Measurements from ENCODE around the gene KCNH1.

GRCh38 chr1:211113566-211113965 is 20.4 kb downstream of the KCNH1 start:
- TF ChIP-seq CTCF (IDR thresholded peaks at IDR 0.05) (no peak), POLR2A (IDR thresholded peaks at IDR 0.05) (no peak), POLR2AphosphoS5 (IDR thresholded peaks at IDR 0.05) (no peak)

Measured in prostate gland (tissue), 2 donors.